ENCODE measurements around the gene TMEM150C.

TMEM150C gene

DNA sequence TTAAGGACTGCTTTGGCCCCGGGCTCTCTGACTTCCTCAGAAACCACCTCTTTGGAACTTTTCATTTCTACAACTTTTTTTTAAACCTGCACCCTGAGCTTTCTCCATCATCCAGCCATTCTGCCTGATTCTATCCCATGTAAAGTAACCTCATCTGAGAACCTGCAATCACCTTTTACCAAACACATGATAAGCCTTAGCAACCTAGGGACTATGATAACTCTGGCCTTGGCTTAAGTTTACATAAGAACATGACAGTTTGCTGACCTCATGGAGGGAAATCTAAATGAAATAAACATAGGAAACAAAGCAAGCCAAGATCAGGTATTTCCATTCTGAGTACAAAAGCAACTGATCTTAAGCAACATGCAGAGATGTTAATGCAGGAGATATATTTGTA, 15.7 kb upstream of the TMEM150C start:
- in situ Hi-C loops (cut with MboI; ENCODE audit: low sequenced_read_pairs, unreplicated experiment) = no loop called here
- no peak for DNase-seq (ENCODE audit: low spot score)
- TF ChIP-seq, protein P1, sequence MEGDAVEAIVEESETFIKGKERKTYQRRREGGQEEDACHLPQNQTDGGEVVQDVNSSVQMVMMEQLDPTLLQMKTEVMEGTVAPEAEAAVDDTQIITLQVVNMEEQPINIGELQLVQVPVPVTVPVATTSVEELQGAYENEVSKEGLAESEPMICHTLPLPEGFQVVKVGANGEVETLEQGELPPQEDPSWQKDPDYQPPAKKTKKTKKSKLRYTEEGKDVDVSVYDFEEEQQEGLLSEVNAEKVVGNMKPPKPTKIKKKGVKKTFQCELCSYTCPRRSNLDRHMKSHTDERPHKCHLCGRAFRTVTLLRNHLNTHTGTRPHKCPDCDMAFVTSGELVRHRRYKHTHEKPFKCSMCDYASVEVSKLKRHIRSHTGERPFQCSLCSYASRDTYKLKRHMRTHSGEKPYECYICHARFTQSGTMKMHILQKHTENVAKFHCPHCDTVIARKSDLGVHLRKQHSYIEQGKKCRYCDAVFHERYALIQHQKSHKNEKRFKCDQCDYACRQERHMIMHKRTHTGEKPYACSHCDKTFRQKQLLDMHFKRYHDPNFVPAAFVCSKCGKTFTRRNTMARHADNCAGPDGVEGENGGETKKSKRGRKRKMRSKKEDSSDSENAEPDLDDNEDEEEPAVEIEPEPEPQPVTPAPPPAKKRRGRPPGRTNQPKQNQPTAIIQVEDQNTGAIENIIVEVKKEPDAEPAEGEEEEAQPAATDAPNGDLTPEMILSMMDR (IDR thresholded peaks at IDR 0.05; ENCODE audit: borderline replicate concordance, control extremely low read depth, extremely low read depth, insufficient read depth, missing control alignments) = no peak

DNA sequence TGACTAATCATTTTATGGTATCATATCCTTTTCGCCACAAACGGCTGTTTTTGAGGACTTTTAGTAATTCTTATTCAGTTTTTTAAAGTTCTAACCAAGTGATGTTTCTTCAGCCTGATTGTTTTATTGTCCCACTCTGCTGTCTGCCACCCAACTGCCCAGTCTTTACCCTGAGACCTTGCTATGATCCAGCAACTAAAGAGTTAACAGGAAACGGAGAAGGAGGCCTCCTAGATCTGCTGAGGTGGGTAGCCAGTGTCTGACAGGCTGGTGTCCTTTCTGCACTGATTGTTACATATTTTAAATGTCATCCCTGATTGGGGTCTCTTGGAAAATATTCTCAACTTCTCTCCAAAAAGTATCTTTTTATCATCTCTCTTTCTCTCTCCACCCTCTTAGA, 7.9 kb upstream of the TMEM150C start:
- TF ChIP-seq, protein P1 (IDR thresholded peaks at IDR 0.05; ENCODE audit: borderline replicate concordance, control extremely low read depth, extremely low read depth, insufficient read depth, missing control alignments) = no peak
- DNase-seq (ENCODE audit: low spot score) = no peak
- in situ Hi-C loops (cut with MboI; ENCODE audit: low sequenced_read_pairs, unreplicated experiment) = no loop called here

- TF ChIP-seq, protein P1 (IDR thresholded peaks at IDR 0.05; ENCODE audit: borderline replicate concordance, control extremely low read depth, extremely low read depth, insufficient read depth, missing control alignments) = no peak
- in situ Hi-C loops (cut with MboI; ENCODE audit: low sequenced_read_pairs, unreplicated experiment) = no loop called here
- DNase-seq (ENCODE audit: low spot score) = no peak
These were observed 7.3 kb upstream of the TMEM150C start for GRCh38 chr4:82569076-82569475.

DNA sequence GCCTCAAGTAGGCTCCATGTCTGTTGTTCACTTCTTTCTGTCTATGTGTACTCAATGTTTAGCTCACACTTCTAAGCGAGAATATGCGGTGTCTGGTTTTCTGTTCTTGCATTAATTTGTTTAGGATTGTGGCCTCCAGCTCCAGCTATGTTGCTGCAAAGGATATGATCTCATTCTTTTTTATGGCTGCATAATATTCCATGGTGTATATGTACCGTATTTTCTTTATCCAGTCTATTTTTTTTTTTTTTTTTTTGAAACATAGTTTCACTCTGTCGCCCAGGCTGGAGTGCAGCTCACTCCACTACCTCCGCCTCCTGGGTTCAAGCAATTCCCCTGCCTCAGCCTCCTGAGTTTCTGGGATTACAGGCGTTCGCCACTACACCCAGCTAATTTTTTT, 5.7 kb upstream of the TMEM150C start:
- in situ Hi-C loops (cut with MboI; ENCODE audit: low sequenced_read_pairs, unreplicated experiment) = no loop called here
- DNase-seq (ENCODE audit: low spot score) = no peak
- TF ChIP-seq, protein P1 (IDR thresholded peaks at IDR 0.05; ENCODE audit: borderline replicate concordance, control extremely low read depth, extremely low read depth, insufficient read depth, missing control alignments) = no peak

- DNase-seq (ENCODE audit: low spot score) = no peak
- TF ChIP-seq, protein P1 (IDR thresholded peaks at IDR 0.05; ENCODE audit: borderline replicate concordance, control extremely low read depth, extremely low read depth, insufficient read depth, missing control alignments) = no peak
- in situ Hi-C loops (cut with MboI; ENCODE audit: low sequenced_read_pairs, unreplicated experiment) = no loop called here
These were observed 721 bp upstream of the TMEM150C start for GRCh38 chr4:82562564-82562854.

- peak; percentile 37 for DNase-seq (ENCODE audit: low spot score)
- in situ Hi-C loops (cut with MboI; ENCODE audit: low sequenced_read_pairs, unreplicated experiment) = no loop called here
- TF ChIP-seq, protein P1 (IDR thresholded peaks at IDR 0.05; ENCODE audit: borderline replicate concordance, control extremely low read depth, extremely low read depth, insufficient read depth, missing control alignments) = no peak
These were observed 669 bp downstream of the TMEM150C start for GRCh38 chr4:82560853-82561785.

All from GM13976 (cell line).